Iris pigment epithelial cell (primary cell): Measurements from ENCODE around the gene KCNQ2.

Experiments used
- DNase-seq: peaks from one replicate; pipeline ENCODE4 v3.0.0-alpha.2; 2011; ENCODE audit warnings: low read depth

The KCNQ2 gene

DNA sequence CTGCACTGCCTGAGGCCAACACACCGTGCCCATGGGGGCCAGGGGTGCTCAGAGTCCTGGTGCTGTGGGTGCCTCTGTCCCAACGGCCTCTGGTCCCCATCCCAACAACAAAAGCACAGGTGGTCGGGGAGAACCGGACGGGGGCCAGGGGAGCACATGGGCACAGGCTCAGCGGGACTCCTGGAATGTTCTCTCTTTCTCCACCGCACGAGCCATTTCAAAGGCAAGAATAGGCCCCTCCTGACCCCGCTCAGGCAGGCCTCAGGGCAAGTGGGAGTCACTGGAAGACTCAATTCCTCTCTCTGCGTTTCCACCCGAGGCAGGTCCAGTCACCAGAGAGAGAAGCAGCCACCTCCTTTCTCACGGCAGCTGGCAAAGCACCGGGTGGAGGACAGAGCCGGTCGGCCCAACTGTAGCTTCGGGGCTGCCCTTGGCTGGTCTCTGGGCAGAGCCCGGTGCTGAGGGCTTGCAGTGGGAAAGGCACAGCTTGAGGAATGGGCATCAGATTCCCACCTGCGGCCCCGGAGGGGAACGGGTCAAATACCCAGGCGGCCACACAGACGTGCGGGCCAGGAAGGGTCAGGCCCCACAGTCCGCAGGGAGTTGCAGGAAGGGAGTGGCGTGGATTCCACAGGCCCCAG, 55.2 kb downstream of the KCNQ2 start:
- no peak for DNase-seq

GRCh38 chr20:63416631-63417030, 55.8 kb downstream of the KCNQ2 start:
- no peak for DNase-seq

- no peak for DNase-seq
Observed at GRCh38 chr20:63415647-63416391, 56.6 kb downstream of the KCNQ2 start.

- no peak for DNase-seq
Observed at GRCh38 chr20:63414720-63415430, 57.6 kb downstream of the KCNQ2 start.

DNA sequence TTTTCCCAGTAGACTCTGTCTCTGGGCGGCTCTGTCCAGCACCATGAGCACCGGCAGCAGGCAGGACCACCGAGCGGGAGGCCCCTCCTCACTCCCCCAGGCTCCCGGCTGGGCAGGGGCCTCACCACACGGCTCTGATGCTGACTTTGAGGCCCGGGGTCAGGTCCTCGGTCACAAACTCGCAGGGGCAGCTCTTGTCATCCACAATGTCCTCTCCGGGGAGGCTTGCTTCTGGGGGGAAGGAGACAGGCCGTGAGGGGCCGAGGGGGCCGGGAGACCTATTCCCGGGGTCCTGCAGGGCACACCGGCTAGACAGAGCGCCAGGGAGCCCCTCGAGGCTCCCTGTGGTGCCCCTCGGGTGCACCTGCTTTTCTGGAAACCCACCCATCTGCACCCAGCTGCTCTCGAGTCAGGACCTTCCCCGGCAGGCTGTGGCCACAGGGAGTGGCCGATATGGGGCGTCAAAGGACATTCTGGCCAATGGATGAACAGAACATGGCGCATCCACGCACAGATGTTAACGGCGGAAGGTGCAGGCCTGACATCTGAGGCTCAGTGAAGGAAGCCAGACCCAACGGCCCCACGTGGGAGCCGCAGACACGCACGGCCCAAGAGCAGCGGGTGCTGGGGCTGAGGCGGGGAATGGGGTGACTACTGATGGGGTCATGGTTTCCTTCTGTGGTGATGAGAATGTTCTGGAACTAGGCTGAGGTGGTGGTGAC, 58.3 kb downstream of the KCNQ2 start:
- DNase-seq: no peak

- no peak for DNase-seq
Observed at GRCh38 chr20:63413323-63413722, 59.1 kb downstream of the KCNQ2 start.

GRCh38 chr20:63412889-63413288, 59.6 kb downstream of the KCNQ2 start:
- DNase-seq: no peak

- no peak for DNase-seq
Observed at GRCh38 chr20:63411898-63412631, 60.4 kb downstream of the KCNQ2 start.

DNA sequence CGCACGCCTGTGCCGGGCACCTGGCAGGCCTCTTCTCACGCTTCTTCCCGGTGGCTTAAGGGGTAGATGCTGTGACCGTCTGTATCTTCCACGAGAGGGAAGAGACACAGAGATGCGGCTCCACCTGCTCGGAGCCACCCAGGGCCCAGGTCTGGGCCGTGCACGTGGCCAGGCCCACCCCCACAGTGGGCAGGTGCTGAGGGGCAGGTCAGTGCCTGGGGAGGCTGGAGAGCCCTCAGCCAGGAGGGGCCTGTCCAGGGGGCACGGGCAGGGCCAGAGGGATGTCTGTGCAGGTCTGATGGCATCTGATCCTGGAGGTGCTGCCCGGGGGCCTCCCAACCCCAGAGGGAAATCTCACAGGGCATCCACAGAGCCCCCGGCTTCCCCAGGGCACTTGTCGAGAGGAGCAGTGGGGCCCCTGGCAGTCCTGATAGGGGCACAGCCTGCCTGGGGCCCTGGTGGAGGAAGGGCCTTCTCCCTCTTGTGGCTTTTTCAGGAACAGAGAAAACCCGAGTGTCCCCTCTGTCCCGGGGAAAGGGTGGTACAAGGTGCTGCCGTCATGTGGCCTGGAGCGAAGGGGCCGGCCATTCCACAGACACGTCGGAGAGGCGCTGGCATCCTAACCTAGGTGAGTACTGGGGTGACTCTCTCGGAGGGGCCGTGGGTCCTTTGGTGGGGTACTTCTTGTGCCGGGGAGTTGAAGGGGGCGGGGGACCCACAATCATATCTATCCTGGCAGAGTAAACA, 61.1 kb downstream of the KCNQ2 start:
- DNase-seq: no peak

DNA sequence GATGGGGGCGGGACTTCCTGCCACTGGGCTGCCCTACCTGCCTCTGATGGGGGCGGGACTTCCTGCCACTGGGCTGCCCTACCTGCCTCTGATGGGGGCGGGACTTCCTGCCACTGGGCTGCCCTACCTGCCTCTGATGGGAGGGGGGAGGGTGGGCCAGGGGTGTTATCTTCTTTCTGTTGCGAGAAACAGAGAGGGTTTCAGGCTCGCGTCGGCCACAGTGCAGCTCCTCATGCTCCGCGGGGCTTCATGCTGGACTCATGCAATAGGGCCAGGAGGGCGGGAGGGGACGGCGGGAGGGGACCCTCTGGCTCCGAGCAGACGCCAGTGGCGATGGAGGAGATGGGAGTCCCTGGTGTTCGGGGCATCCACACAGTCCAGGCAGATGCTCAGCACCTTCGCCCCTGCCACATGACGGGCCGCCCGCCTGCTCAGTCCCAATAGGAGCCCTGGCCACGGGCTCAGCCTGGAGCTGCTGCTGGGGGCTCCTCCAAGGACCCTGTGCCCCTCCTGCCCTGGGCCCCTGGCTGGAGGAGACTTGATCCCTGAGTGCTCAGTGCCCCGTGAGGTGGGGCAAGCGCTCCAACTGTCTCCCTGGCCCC, 62.5 kb downstream of the KCNQ2 start:
- DNase-seq: no peak

GRCh38 chr20:63409066-63409833, 63.2 kb downstream of the KCNQ2 start:
- no peak for DNase-seq

- no peak for DNase-seq
Observed at GRCh38 chr20:63408684-63409046, 63.8 kb downstream of the KCNQ2 start.

GRCh38 chr20:63407928-63408683, 64.3 kb downstream of the KCNQ2 start:
- no peak for DNase-seq

DNA sequence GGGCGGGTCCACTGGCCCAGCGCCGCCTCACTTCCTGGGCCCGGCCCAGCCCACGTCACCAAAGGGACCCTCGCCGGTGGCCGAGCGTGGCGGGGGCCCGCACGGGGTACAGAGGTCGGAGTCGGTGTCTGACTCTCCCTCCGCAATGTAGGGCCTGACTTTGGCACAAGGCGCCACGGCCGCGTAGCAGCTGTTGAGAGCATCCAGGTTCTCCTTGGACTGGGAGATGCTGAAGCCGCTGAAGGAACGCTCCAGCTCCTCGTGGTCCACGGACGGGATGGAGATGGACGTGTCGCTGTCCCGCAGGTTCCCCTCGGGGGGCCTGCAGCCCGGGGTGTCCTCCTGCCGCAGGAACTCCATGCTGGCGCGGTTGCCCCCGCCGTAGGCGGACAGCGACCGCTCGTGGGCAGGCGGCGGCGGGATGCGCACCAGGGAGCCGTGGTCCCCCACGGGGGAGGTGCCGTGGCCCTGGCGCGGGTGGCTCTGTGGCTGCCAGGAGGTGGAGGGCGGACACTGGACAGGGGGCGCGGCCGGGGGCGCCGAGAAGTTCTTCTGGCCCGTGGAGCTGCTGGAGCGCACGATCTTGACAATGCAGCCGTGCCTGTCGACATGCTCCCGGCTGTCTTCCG, 65.7 kb downstream of the KCNQ2 start:
- no peak for DNase-seq

- no peak for DNase-seq
Observed at GRCh38 chr20:63406011-63406410, 66.4 kb downstream of the KCNQ2 start.

DNA sequence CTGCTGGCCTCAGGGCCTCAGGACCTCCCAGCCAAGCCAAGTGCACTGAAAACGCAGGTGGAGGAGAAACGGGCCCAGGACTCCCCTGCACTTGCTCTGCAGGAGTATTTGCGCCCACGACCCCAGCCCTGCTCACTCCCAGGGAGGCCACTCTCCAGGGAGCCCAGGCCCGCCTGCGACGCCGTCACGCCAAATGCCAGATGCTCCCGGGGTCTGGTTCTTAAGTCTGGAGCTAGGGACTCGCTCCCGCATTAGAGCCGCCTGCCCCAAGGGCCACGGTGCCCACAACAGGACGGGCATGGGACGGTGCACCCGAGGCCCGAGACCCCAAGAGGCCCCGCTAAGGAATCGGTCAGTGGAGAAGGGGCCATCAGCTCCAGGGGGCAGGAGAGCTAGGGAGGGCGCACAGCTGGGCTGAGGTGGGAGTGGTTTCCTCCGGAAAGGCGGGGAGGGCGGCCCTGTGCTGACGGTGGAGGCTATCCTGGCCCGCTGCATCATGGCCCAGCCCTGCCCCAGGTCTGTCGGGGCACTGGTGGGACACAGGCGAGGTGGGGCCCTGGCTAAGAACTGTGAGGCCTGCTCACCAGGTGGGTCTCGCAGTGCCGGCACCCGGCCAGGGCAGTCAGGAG, 67.2 kb downstream of the KCNQ2 start:
- no peak for DNase-seq

DNA sequence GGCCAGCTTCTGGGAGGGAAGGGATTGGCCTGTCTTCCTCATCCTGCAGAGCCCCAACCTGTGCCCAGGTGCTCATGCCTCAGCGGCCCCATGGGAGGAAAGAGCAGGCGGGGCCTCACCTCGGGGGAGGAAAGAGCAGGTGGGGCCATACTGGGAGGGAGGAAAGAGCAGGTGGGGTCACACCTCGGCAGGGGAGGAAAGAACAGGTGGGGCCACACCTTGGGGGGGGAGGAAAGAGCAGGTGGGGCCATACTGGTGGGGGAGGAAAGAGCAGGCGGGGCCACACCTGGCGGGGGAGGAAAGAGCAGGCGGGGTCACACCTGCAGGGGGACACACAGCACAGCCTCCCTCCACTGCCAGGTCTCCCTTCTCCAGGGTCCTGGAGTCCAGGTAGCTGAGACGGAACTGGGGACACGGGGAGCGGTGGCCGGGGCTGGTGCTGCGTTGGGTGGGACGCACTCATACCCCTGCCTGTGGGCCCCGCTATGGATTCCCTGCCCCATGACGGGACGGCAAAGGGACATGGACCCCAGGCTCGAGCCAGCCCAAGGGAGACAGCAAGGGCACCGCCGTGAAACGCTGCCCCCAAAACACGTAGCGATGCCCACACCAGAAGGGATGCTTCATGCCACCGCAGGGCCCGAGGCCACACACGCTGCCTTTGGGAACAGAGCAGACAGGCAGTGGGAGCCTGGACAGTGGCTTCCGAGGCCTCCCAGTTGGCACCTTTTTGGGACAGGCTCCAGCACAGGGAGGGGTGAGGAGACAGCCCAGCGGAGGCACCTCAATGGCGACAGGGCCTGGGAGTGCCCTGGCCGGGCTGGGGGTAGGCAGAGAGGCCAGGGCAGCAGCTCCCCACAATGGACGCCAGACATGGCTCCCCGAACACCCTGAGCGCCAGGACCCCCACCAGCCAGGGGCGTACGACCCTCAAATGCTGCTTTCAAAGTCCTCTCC, 68.0 kb downstream of the KCNQ2 start:
- no peak for DNase-seq
